Activated T-cell treated with anti-CD3 and anti-CD28 coated beads, Interleukin-2, amount 50 U/mL, for 4 hours (primary cell): Measurements from ENCODE around the gene SF3B4. TPM values are rescaled to one million over a fixed set of nuclear protein-coding genes. Genes with fewer than 3 reads are reported as not detected.

Experiments used
- total RNA-seq, 3 donors: library from RNA; stranded (reverse); gene quantifications; one replicate each; pipeline ENCODE4 v1.2.1, GENCODE V29; 2021

The SF3B4 gene
- total RNA-seq, 3 donors from 2014 or later: 129 to 135 (median 130) TPM

Other genes with a start within 250 kb of the SF3B4 start
- gene FCGR1A, start 145.1 kb downstream of the SF3B4 start, total RNA-seq: not detected
- gene BOLA1, start 28.2 kb downstream of the SF3B4 start, total RNA-seq: 10 to 100 TPM; 15.7 to 18.9 (median 17.9) TPM
- 1 to 10 TPM; 4.8 to 5.4 (median 5.0) TPM for gene SV2A, start 10.0 kb downstream of the SF3B4 start, total RNA-seq
- gene MTMR11, start 9.1 kb upstream of the SF3B4 start, total RNA-seq: 1 to 10 TPM; 1.3 to 2.5 (median 2.0) TPM
- gene OTUD7B, start 82.9 kb upstream of the SF3B4 start, total RNA-seq: 10 to 100 TPM; 40.5 to 48.2 (median 43.2) TPM
- 10 to 100 TPM; 17.8 to 19.9 (median 18.6) TPM for gene VPS45, start 140.0 kb upstream of the SF3B4 start, total RNA-seq
- gene PLEKHO1, start 222.1 kb upstream of the SF3B4 start, total RNA-seq: 10 to 100 TPM; 16.6 to 20.9 (median 17.7) TPM